ENCODE results near the gene GLCE. TPM values are rescaled to one million over a fixed set of nuclear protein-coding genes. Genes with fewer than 3 reads are reported as not detected.

GLCE gene
- total and polyA plus RNA-seq, 9 of the 15 experiments (the other 6 are each of a cell fraction or from before 2014, with no cell fraction given): 4.6 to 12.3 (median 10.6) TPM

DNA sequence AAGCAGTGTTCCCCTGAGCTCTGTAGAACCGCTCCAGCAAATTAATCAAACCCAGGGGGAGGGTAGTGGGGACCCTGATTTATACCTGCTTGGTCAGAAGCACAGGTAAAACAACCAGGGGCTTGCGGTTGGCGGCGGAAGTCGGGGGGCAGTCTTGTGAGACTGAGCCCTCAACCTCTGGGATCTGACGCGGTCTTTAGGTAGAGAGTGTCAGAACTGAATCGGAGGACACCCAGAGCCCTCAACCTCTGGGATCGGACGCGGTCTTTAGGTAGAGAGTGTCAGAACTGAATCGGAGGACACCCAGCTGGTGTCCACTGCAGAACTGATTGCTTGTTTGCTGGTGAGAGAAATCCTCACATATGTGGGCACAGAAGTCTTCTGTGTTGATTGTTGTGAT lies 125.4 kb downstream of the GLCE start:
- H3K27ac ChIP-seq (ENCODE audit: extremely low read depth, low read depth, low read length): no peak overlapping the region
- no peaks in the 10 kb centered on the region for H4K20me1 ChIP-seq (replicated peaks; ENCODE audit: control insufficient read depth, insufficient read depth, low read length)
- no peak for FAIRE-seq
- TF ChIP-seq FOXP1 (CRISPR knock-in tag; IDR thresholded peaks at IDR 0.05) (no peak), EZH2 (IDR thresholded peaks at IDR 0.05; ENCODE audit: borderline replicate concordance, low read depth, low read length) (no peak), RREB1 (CRISPR knock-in tag; IDR thresholded peaks at IDR 0.05) (no peak), RERE (CRISPR knock-in tag; IDR thresholded peaks at IDR 0.05; ENCODE audit: borderline replicate concordance) (no peak), TRIM25 (IDR thresholded peaks at IDR 0.05; ENCODE audit: borderline replicate concordance) (no peak), KAT2B (IDR thresholded peaks at IDR 0.05; ENCODE audit: low read depth, low read length) (no peak), PHB (CRISPR knock-in tag; IDR thresholded peaks at IDR 0.05) (no peak)
- TF ChIP-seq, protein P1, sequence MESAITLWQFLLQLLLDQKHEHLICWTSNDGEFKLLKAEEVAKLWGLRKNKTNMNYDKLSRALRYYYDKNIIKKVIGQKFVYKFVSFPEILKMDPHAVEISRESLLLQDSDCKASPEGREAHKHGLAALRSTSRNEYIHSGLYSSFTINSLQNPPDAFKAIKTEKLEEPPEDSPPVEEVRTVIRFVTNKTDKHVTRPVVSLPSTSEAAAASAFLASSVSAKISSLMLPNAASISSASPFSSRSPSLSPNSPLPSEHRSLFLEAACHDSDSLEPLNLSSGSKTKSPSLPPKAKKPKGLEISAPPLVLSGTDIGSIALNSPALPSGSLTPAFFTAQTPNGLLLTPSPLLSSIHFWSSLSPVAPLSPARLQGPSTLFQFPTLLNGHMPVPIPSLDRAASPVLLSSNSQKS (CRISPR knock-in tag; IDR thresholded peaks at IDR 0.05): no peak

More for the DNA sequence above, 125.4 kb downstream of the GLCE start:
- intact Hi-C loops (cut with micrococcal nuclease) (no loop called here), in situ Hi-C loops (cut with MboI) (no loop called here)
- H3K9me3 ChIP-seq (replicated peaks; ENCODE audit: control insufficient read depth, insufficient read depth, low read depth, low read length): no peaks in the 10 kb centered on the region
- H3K4me3 ChIP-seq: no peak overlapping the region
- H3K27me3 ChIP-seq (ENCODE audit: control insufficient read depth in 2 of 2, insufficient read depth in 2 of 2, low read length in 2 of 2): peaks cover 13 to 49% of the 10 kb centered on the region in 2 experiments
- no peak overlapping the region for H2AFZ ChIP-seq (ENCODE audit: low read depth, low read length)
- H3K79me2 ChIP-seq (ENCODE audit: control insufficient read depth, insufficient read depth, low read length): no peaks in the 10 kb centered on the region
- 22% methylated on average over 12 of the region's 12 CpGs for WGBS (ENCODE audit: insufficient coverage, low coverage, missing lambda C conversion rate)
- H3K4me1 ChIP-seq (replicated peaks in 1 of 2; ENCODE audit: control insufficient read depth in 2 of 2, insufficient read depth in 2 of 2, low read length in 2 of 2): no peaks in the 10 kb centered on the region
- no peak overlapping the region for H3K9ac ChIP-seq (ENCODE audit: insufficient read depth in 1 of 2, low read depth in 2 of 2, low read length in 2 of 2)
- POLR2A ChIA-PET: no interaction called here
- H3K4me2 ChIP-seq (ENCODE audit: insufficient read depth, low read length): no peak overlapping the region
- H3K9me1 ChIP-seq (ENCODE audit: control insufficient read depth, insufficient read depth, low read length): no peaks in the 10 kb centered on the region
- no peaks in the 10 kb centered on the region for H3K36me3 ChIP-seq (ENCODE audit: control insufficient read depth, insufficient read depth, low read length)
- no TSS peak for BruUV-seq (replicated peaks)
- DNase-seq (ENCODE audit: extremely low read depth in 1 of 4, low spot score in 3 of 4) (no peak), ATAC-seq (no peak)
- CTCF ChIA-PET (ENCODE audit: low intra/inter-chr PET ratio): no interaction called here
